Activated naive CD4-positive, alpha-beta T cell treated with anti-CD3 and anti-CD28 coated beads, Interleukin-2, amount 50 U/mL, for 72 hours (primary cell): Measurements from ENCODE around the gene NACC2. TPM values are rescaled to one million over a fixed set of nuclear protein-coding genes. Genes with fewer than 3 reads are reported as not detected.
"Not testable (repeated sequence)": the region's sequence is repeated elsewhere in the genome, so short reads cannot be mapped to it uniquely, and the experiment has no call there.

Experiments
- ATAC-seq, 2 donors: fragments of 150-1000 bp; cut with Tn5 transposase; 2 replicates each; pipeline ENCODE4 v1.10.0; 2021; ENCODE audit warnings: mild to moderate bottlenecking in 2 of 2, moderate library complexity in 2 of 2
- DNase-seq, 2 donors: peaks; one replicate each; pipeline ENCODE4 v3.0.0; 2021 to 2022; ENCODE audit warnings: low spot score in 2 of 2
- H3K27ac Mint-ChIP-seq, 2 donors: one replicate each; pipeline ENCODE4 v1.8.0; 2022; ENCODE audit warnings: mild to moderate bottlenecking in 2 of 2, mixed read lengths in 2 of 2
- H3K36me3 Mint-ChIP-seq, 2 donors: one replicate each; pipeline ENCODE4 v1.8.0; 2022; ENCODE audit warnings: mixed read lengths in 2 of 2
- H3K9me3 Mint-ChIP-seq, 2 donors: one replicate each; pipeline ENCODE4 v1.8.0; 2022; ENCODE audit warnings: mixed read lengths in 2 of 2
- total RNA-seq, 2 donors: library from RNA; stranded (reverse); gene quantifications; one replicate each; pipeline ENCODE4 v1.2.3, GENCODE V29; 2022

The NACC2 gene
- total RNA-seq, 2 donors from 2014 or later, result 4.5 to 10.0 TPM

GRCh38 chr9:135971892-135972291 lies 123.2 kb downstream of the NACC2 start:
- Mint-ChIP-seq H3K27ac (no peak overlapping the region), H3K36me3 (no peaks in the 10 kb centered on the region), H3K9me3 (no peaks in the 10 kb centered on the region)
- DNase-seq (peak in 1 of 2 donors; percentile 43), ATAC-seq (peak in 1 of 2 donors; percentile 40)

GRCh38 chr9:135971111-135971766 lies 123.8 kb downstream of the NACC2 start:
- no peak for DNase-seq
- Mint-ChIP-seq H3K36me3 (no peaks in the 10 kb centered on the region), H3K27ac (no peak overlapping the region), H3K9me3 (no peaks in the 10 kb centered on the region)
- ATAC-seq, result no peak

GRCh38 chr9:135970128-135970815 lies 124.8 kb downstream of the NACC2 start:
- no peak overlapping the region for H3K27ac Mint-ChIP-seq
- no peak for DNase-seq
- no peaks in the 10 kb centered on the region for H3K9me3 Mint-ChIP-seq
- no peaks in the 10 kb centered on the region for H3K36me3 Mint-ChIP-seq
- no peak for ATAC-seq

GRCh38 chr9:135969064-135969683 lies 125.9 kb downstream of the NACC2 start:
- no peaks in the 10 kb centered on the region for H3K36me3 Mint-ChIP-seq
- ATAC-seq (no peak), DNase-seq (no peak)
- H3K27ac Mint-ChIP-seq, result no peak overlapping the region
- H3K9me3 Mint-ChIP-seq, result no peaks in the 10 kb centered on the region

- no peak overlapping the region for H3K27ac Mint-ChIP-seq
- no peaks in the 10 kb centered on the region for H3K9me3 Mint-ChIP-seq
- DNase-seq (no peak), ATAC-seq (no peak)
- H3K36me3 Mint-ChIP-seq, result no peaks in the 10 kb centered on the region
These were observed 126.5 kb downstream of the NACC2 start for GRCh38 chr9:135968601-135969000.

- DNase-seq (no peak), ATAC-seq (no peak)
- Mint-ChIP-seq H3K9me3 (no peaks in the 10 kb centered on the region), H3K27ac (no peak overlapping the region), H3K36me3 (no peaks in the 10 kb centered on the region)
These were observed 127.0 kb downstream of the NACC2 start for GRCh38 chr9:135968083-135968476.

GRCh38 chr9:135966916-135967260 lies 128.2 kb downstream of the NACC2 start:
- H3K36me3 Mint-ChIP-seq, ATAC-seq, DNase-seq, H3K9me3 Mint-ChIP-seq, H3K27ac Mint-ChIP-seq: not testable (repeated sequence)

GRCh38 chr9:135965124-135965756 lies 129.8 kb downstream of the NACC2 start:
- H3K9me3 Mint-ChIP-seq, result no peaks in the 10 kb centered on the region
- DNase-seq, result no peak
- ATAC-seq, result no peak
- no peak overlapping the region for H3K27ac Mint-ChIP-seq
- peaks cover 0 to 5% of the 10 kb centered on the region in 2 donors for H3K36me3 Mint-ChIP-seq

GRCh38 chr9:135963938-135964337 lies 131.2 kb downstream of the NACC2 start:
- Mint-ChIP-seq H3K9me3 (no peaks in the 10 kb centered on the region), H3K27ac (peak overlapping the region in 1 of 2 donors; percentile 60), H3K36me3 (peaks cover 0 to 6% of the 10 kb centered on the region in 2 donors)
- ATAC-seq, result no peak
- DNase-seq, result no peak

- DNase-seq, result no peak
- H3K9me3 Mint-ChIP-seq, result no peaks in the 10 kb centered on the region
These were observed 131.8 kb downstream of the NACC2 start for GRCh38 chr9:135963338-135963737.

GRCh38 chr9:135962696-135963307 lies 132.3 kb downstream of the NACC2 start:
- H3K27ac Mint-ChIP-seq, result peak overlapping the region in 1 of 2 donors; percentile 60
- DNase-seq (no peak), ATAC-seq (no peak)
- H3K36me3 Mint-ChIP-seq, result peaks cover 0 to 6% of the 10 kb centered on the region in 2 donors
- no peaks in the 10 kb centered on the region for H3K9me3 Mint-ChIP-seq

More at GRCh38 chr9:135963338-135963737, 131.8 kb downstream of the NACC2 start:
- Mint-ChIP-seq H3K27ac (peak overlapping the region in 1 of 2 donors; percentile 60), H3K36me3 (peaks cover 0 to 6% of the 10 kb centered on the region in 2 donors)
- no peak for ATAC-seq

- Mint-ChIP-seq H3K36me3 (peaks cover 0 to 6% of the 10 kb centered on the region in 2 donors), H3K9me3 (no peaks in the 10 kb centered on the region)
These were observed 133.0 kb downstream of the NACC2 start for GRCh38 chr9:135961811-135962695.

GRCh38 chr9:135961277-135961715 lies 133.8 kb downstream of the NACC2 start, which contains the start of gene UBAC1:
Gene UBAC1 (minus strand): TSS chr9:135961373. CDS start chr9:135961162, 211 bp downstream.
- peak within 1 kb of the TSS; percentile 79 to 81 for H3K27ac Mint-ChIP-seq
- no peaks in the 10 kb centered on the region for H3K9me3 Mint-ChIP-seq
- peak; percentile 94 to 96 for ATAC-seq
- H3K36me3 Mint-ChIP-seq, result peaks cover 0 to 6% of the 10 kb centered on the region in 2 donors
- DNase-seq, result peak; percentile 96 to 97

More at GRCh38 chr9:135961811-135962695, 133.0 kb downstream of the NACC2 start:
- DNase-seq (no peak), ATAC-seq (no peak)
- H3K27ac Mint-ChIP-seq, result peak overlapping the region in 1 of 2 donors; percentile 60

- ATAC-seq (peak; percentile 0 to 19), DNase-seq (peak in 1 of 2 donors; percentile 24)
- Mint-ChIP-seq H3K36me3 (peaks cover 0 to 6% of the 10 kb centered on the region in 2 donors), H3K27ac (peak overlapping the region; percentile 79 to 81), H3K9me3 (no peaks in the 10 kb centered on the region)
These were observed 134.4 kb downstream of the NACC2 start for GRCh38 chr9:135960411-135961276.

GRCh38 chr9:135959814-135960213 lies 135.3 kb downstream of the NACC2 start:
- H3K36me3 Mint-ChIP-seq, result peaks cover 1 to 6% of the 10 kb centered on the region in 2 donors
- H3K27ac Mint-ChIP-seq, result peak overlapping the region in 1 of 2 donors; percentile 79
- no peak for DNase-seq
- no peaks in the 10 kb centered on the region for H3K9me3 Mint-ChIP-seq
- ATAC-seq, result no peak
